Measurements from ENCODE around the gene ARF1.

- TF ChIP-seq EZH2 (IDR thresholded peaks at IDR 0.05) (no peak), POLR2AphosphoS5 (IDR thresholded peaks at IDR 0.05; ENCODE audit: borderline replicate concordance, low read depth, low read length) (no peak)
Observed at GRCh38 chr1:228142701-228143136, 60.2 kb downstream of the ARF1 start.
